ENCODE measurements around the gene VCL.
"Not testable (repeated sequence)": the region's sequence is repeated elsewhere in the genome, so short reads cannot be mapped to it uniquely, and the experiment has no call there.

The VCL gene

GRCh38 chr10:73997787-73998622 is at the start of gene VCL:
TSS of gene VCL (plus strand) at chr10:73998116. CDS start at chr10:73998208, 92 bp downstream.
- peak; percentile 94 to 95 for DNase-seq

GRCh38 chr10:73948947-73949633 is 48.8 kb upstream of the VCL start:
- no peak for DNase-seq

- DNase-seq, result no peak
Measured at GRCh38 chr10:73950155-73950948, 47.6 kb upstream of the VCL start.

GRCh38 chr10:73953665-73954064 is 44.3 kb upstream of the VCL start:
- DNase-seq, result no peak

- no peak for DNase-seq
Measured at GRCh38 chr10:73954737-73955136, 43.2 kb upstream of the VCL start.

- DNase-seq, result no peak
Measured at GRCh38 chr10:73955719-73956118, 42.2 kb upstream of the VCL start.

GRCh38 chr10:73956476-73957359 is 41.2 kb upstream of the VCL start:
- DNase-seq, result peak; percentile 16 to 25

- no peak for DNase-seq
Measured at GRCh38 chr10:73959484-73960243, 38.3 kb upstream of the VCL start.

GRCh38 chr10:73962386-73962785 is 35.5 kb upstream of the VCL start:
- DNase-seq, result no peak

GRCh38 chr10:73963533-73963932 is 34.4 kb upstream of the VCL start:
- DNase-seq, result not testable (repeated sequence)

- DNase-seq, result no peak
Measured at GRCh38 chr10:73964743-73965142, 33.2 kb upstream of the VCL start.

GRCh38 chr10:73965267-73965889 is 32.5 kb upstream of the VCL start:
- not testable (repeated sequence) for DNase-seq

GRCh38 chr10:73965890-73966768 is 31.8 kb upstream of the VCL start:
- DNase-seq, result no peak

GRCh38 chr10:73967022-73967429 is 30.9 kb upstream of the VCL start:
- no peak for DNase-seq

GRCh38 chr10:73967544-73967943 is 30.4 kb upstream of the VCL start:
- no peak for DNase-seq

GRCh38 chr10:73968098-73968521 is 29.8 kb upstream of the VCL start:
- DNase-seq, result no peak

- no peak for DNase-seq
Measured at GRCh38 chr10:73969224-73969841, 28.6 kb upstream of the VCL start.

- DNase-seq, result no peak
Measured at GRCh38 chr10:73970845-73971244, 27.1 kb upstream of the VCL start.

- DNase-seq, result no peak
Measured at GRCh38 chr10:73971636-73972354, 26.1 kb upstream of the VCL start.

Measured in activated CD4-positive, alpha-beta T cell treated with anti-CD3 and anti-CD28 coated beads for 4 hours (primary cell).